Kidney epithelial cell (primary cell): Measurements from ENCODE around the gene BBS4. TPM values are rescaled to one million over a fixed set of nuclear protein-coding genes. Genes with fewer than 3 reads are reported as not detected.

Experiments used
- DNase-seq: peaks from one replicate; pipeline ENCODE4 v3.0.0-alpha.2; 2010; ENCODE audit warnings: low read depth
- H3K27me3 ChIP-seq: 2 replicates; pipeline ENCODE4 v1.6.0; 2011; ENCODE audit warnings: low read length; ENCODE audit not compliant: control insufficient read depth, insufficient read depth
- H3K36me3 ChIP-seq: 2 replicates; pipeline ENCODE4 v1.5.1; 2011; ENCODE audit warnings: low read length; ENCODE audit not compliant: control insufficient read depth, insufficient read depth
- H3K4me3 ChIP-seq: 2 replicates; pipeline ENCODE4 v1.5.1; 2011; ENCODE audit warnings: low read depth, mild to moderate bottlenecking, control low read depth, low read length
- CTCF ChIP-seq: IDR thresholded peaks from 2 replicates; pipeline ENCODE4 v1.5.1; 2011; ENCODE audit warnings: mild to moderate bottlenecking, moderate library complexity, low read length, control low read depth, inconsistent platforms; ENCODE audit not compliant: insufficient read depth, poor library complexity, severe bottlenecking
- total RNA-seq: library from RNA; depleted of rRNA; stranded (reverse); fragments of >200 nt; gene quantifications from 2 replicates; pipeline ENCODE4 v1.2.3, GENCODE V29; 2015

The BBS4 gene
- total RNA-seq, 1 donor from 2014 or later = 30.7 TPM

- TF ChIP-seq CTCF = no peak
- H3K36me3 ChIP-seq = no peaks in the 10 kb centered on the region
- DNase-seq = no peak
- no peaks in the 10 kb centered on the region for H3K27me3 ChIP-seq
- no peak overlapping the region for H3K4me3 ChIP-seq
Measured at GRCh38 chr15:72740219-72740618, 54.2 kb downstream of the BBS4 start.

- no peak for TF ChIP-seq CTCF
- Histone ChIP-seq H3K4me3 (no peak overlapping the region), H3K36me3 (no peaks in the 10 kb centered on the region), H3K27me3 (no peaks in the 10 kb centered on the region)
- no peak for DNase-seq
Measured at GRCh38 chr15:72749700-72750099, 63.7 kb downstream of the BBS4 start.

- Histone ChIP-seq H3K36me3 (no peaks in the 10 kb centered on the region), H3K4me3 (no peak overlapping the region), H3K27me3 (no peaks in the 10 kb centered on the region)
- TF ChIP-seq CTCF = no peak
- DNase-seq = no peak
Measured at GRCh38 chr15:72751751-72752455, 65.9 kb downstream of the BBS4 start.

GRCh38 chr15:72754096-72754495 is 68.1 kb downstream of the BBS4 start:
- no peak for TF ChIP-seq CTCF
- Histone ChIP-seq H3K4me3 (no peak overlapping the region), H3K27me3 (no peaks in the 10 kb centered on the region), H3K36me3 (no peaks in the 10 kb centered on the region)
- DNase-seq = no peak

GRCh38 chr15:72758182-72758581 is 72.2 kb downstream of the BBS4 start:
- no peaks in the 10 kb centered on the region for H3K27me3 ChIP-seq
- DNase-seq = peak; percentile 76
- TF ChIP-seq CTCF = no peak
- H3K36me3 ChIP-seq = no peaks in the 10 kb centered on the region
- no peak overlapping the region for H3K4me3 ChIP-seq
